B cell (primary cell): ENCODE data around the gene PALLD. TPM values are rescaled to one million over a fixed set of nuclear protein-coding genes. Genes with fewer than 3 reads are reported as not detected.

Source experiments
- ATAC-seq: fragments of 200-7000 bp; cut with Tn5 transposase; one replicate; pipeline ENCODE4 v1.10.0; 2021; ENCODE audit warnings: low read depth, mild to moderate bottlenecking, moderate number of reproducible peaks, moderate library complexity
- CTCF ChIA-PET: fragments of 350-600 bp; sonication (Branson Sonifier 250); formaldehyde crosslinking; loops from one replicate; lab custom pipeline; 2021; ENCODE audit warnings: antibody characterized with exemption, inconsistent platforms; lab: Charles Lee
- POLR2A ChIA-PET: fragments of 350-600 bp; sonication (Branson Sonifier 250); formaldehyde crosslinking; loops from one replicate; lab custom pipeline; 2021; ENCODE audit warnings: antibody characterized with exemption; lab: Charles Lee
- DNase-seq: peaks from one replicate; pipeline ENCODE4 v3.0.0; 2013
- H2AFZ ChIP-seq: 2 replicates; pipeline ENCODE4 v1.6.1; 2012; ENCODE audit warnings: mild to moderate bottlenecking, low read depth, low read length; ENCODE audit not compliant: insufficient read depth, poor library complexity, severe bottlenecking
- H3K27ac ChIP-seq, 2 donors: 1 replicate in 1 of 2; 2 replicates in 1 of 2; pipeline ENCODE4 v1.5.1; 2012 to 2013; ENCODE audit warnings: low read length in 2 of 2, mild to moderate bottlenecking in 2 of 2, moderate library complexity in 1 of 2
- H3K27me3 ChIP-seq, 4 experiments: fragments of 200-600 bp in 1 of 4; sonication (generic) in 1 of 4; replicated peaks in 1 of 4; 1 replicate in 2 of 4; 2 replicates in 2 of 4; pipeline versions ENCODE4 v1.6.1 to v1.7.0; 2013 to 2016; ENCODE audit warnings: low read length in 3 of 4, mild to moderate bottlenecking in 2 of 4, mixed read lengths in 1 of 4, moderate library complexity in 1 of 4; ENCODE audit not compliant: insufficient read depth in 4 of 4, control insufficient read depth in 3 of 4; ENCODE audit errors: control extremely low read depth in 1 of 4
- H3K36me3 ChIP-seq, 2 experiments: replicated peaks in 1 of 2; 1 replicate in 1 of 2; 2 replicates in 1 of 2; pipeline versions ENCODE4 v1.6.1 to v1.7.1; 2013; ENCODE audit warnings: low read length in 1 of 2; ENCODE audit not compliant: insufficient read depth in 2 of 2, control insufficient read depth in 1 of 2; ENCODE audit errors: control extremely low read depth in 1 of 2, extremely low read depth in 1 of 2
- H3K4me1 ChIP-seq, 2 donors: fragments of 200-600 bp in 1 of 2; sonication (generic) in 1 of 2; 1 replicate in 1 of 2; 2 replicates in 1 of 2; pipeline versions ENCODE4 v1.5.1 to v1.6.1; 2013 to 2017; ENCODE audit warnings: low read length in 2 of 2; ENCODE audit not compliant: control insufficient read depth in 2 of 2, insufficient read depth in 2 of 2
- H3K4me2 ChIP-seq: replicated peaks from 2 replicates; pipeline ENCODE3; 2012; ENCODE audit warnings: mild to moderate bottlenecking, low read depth, low read length; ENCODE audit not compliant: poor library complexity, severe bottlenecking
- H3K4me3 ChIP-seq, 5 experiments: fragments of 200-600 bp in 1 of 5; sonication (generic) in 1 of 5; 1 replicate in 3 of 5; 2 replicates in 2 of 5; pipeline versions ENCODE4 v1.5.1 to v1.7.0; 2011 to 2016; ENCODE audit warnings: low read length in 4 of 5, mild to moderate bottlenecking in 4 of 5, low read depth in 2 of 5, control low read depth in 1 of 5, moderate library complexity in 1 of 5; ENCODE audit not compliant: insufficient read depth in 1 of 5; ENCODE audit errors: control extremely low read depth in 1 of 5, extremely low read depth in 1 of 5
- H3K79me2 ChIP-seq: fragments of 200-600 bp; sonication (generic); one replicate; pipeline ENCODE4 v1.6.0; 2016; ENCODE audit warnings: low read length; ENCODE audit not compliant: control insufficient read depth, insufficient read depth
- H3K9ac ChIP-seq: fragments of 200-600 bp; sonication (generic); 2 replicates; pipeline ENCODE4 v1.6.1; 2017; ENCODE audit warnings: mild to moderate bottlenecking, low read length, moderate library complexity
- H3K9me3 ChIP-seq, 3 donors: one replicate each; pipeline versions ENCODE4 v1.6.1 to v1.7.1; 2013; ENCODE audit warnings: low read length in 2 of 3; ENCODE audit not compliant: control insufficient read depth in 2 of 3, insufficient read depth in 1 of 3; ENCODE audit errors: control extremely low read depth in 1 of 3
- H4K20me1 ChIP-seq: 2 replicates; pipeline ENCODE4 v1.6.0; 2012; ENCODE audit warnings: mild to moderate bottlenecking, low read length; ENCODE audit not compliant: insufficient read depth, control insufficient read depth, poor library complexity, severe bottlenecking
- H3K27ac Mint-ChIP-seq: one replicate; pipeline ENCODE4 v1.8.0; 2021; ENCODE audit warnings: mixed read lengths
- H3K27me3 Mint-ChIP-seq: one replicate; pipeline ENCODE4 v1.8.0; 2021; ENCODE audit warnings: mixed read lengths
- H3K4me1 Mint-ChIP-seq: one replicate; pipeline ENCODE4 v1.8.0; 2021; ENCODE audit warnings: mixed read lengths
- H3K4me3 Mint-ChIP-seq: one replicate; pipeline ENCODE4 v1.8.0; 2021; ENCODE audit warnings: mixed read lengths
- H3K9me3 Mint-ChIP-seq: one replicate; pipeline ENCODE4 v1.8.0; 2022; ENCODE audit warnings: mixed read lengths; ENCODE audit not compliant: insufficient read depth
- CTCF ChIP-seq: fragments of 200-600 bp; IDR thresholded peaks from one replicate; pipeline ENCODE4 v1.8.0; 2022; ENCODE audit warnings: antibody characterized with exemption, mild to moderate bottlenecking
- EZH2 ChIP-seq: IDR thresholded peaks from 2 replicates; pipeline ENCODE4 v1.6.1; 2012; ENCODE audit warnings: borderline replicate concordance, low read depth, mild to moderate bottlenecking, moderate library complexity, low read length; ENCODE audit not compliant: insufficient read depth, poor library complexity, severe bottlenecking
- WGBS: methylation state at CpG from one replicate; pipeline ENCODE4 v1.1.5; 2013; ENCODE audit warnings: missing lambda C conversion rate; ENCODE audit not compliant: insufficient coverage; 5-methylcytosine and 5-hydroxymethylcytosine counted together
- intact Hi-C: fragments of 100-400 bp; cut with micrococcal nuclease; formaldehyde crosslinking; loops from one replicate; pipeline ENCODE4 v1.10.0; 2022
- polyA plus RNA-seq: library from polyadenylated mRNA; depleted of rRNA; stranded (reverse); fragments of >200 nt; gene quantifications from 2 replicates; pipeline ENCODE4 v1.2.3, GENCODE V29; 2012
- total RNA-seq, 2 donors: library from RNA; stranded (reverse); fragments of 120-200 nt in 1 of 2; gene quantifications; 1 replicate in 1 of 2; 2 replicates in 1 of 2; pipeline versions ENCODE4 v1.2.3 to v1.2.4, GENCODE V29; 2013 to 2022

The PALLD gene
- total and polyA plus RNA-seq, 2 donors (not counting 1 experiment from before 2014, with no cell fraction given) = 0.63 to 0.71 TPM

- Histone ChIP-seq H2AFZ (no peak overlapping the region), H3K27ac (no peak overlapping the region), H3K4me3 (no peak overlapping the region), H3K4me2 (no peak overlapping the region), H3K79me2 (no peaks in the 10 kb centered on the region), H3K4me1 (no peaks in the 10 kb centered on the region), H3K9ac (no peak overlapping the region), H3K27me3 (no peaks in the 10 kb centered on the region), H3K36me3 (no peaks in the 10 kb centered on the region), H4K20me1 (no peaks in the 10 kb centered on the region), H3K9me3 (peaks cover 0 to 1% (median 0%) of the 10 kb centered on the region in 3 donors)
- ATAC-seq (no peak), DNase-seq (no peak)
- no peaks in the 10 kb centered on the region for H3K4me1 Mint-ChIP-seq
- H3K27me3 Mint-ChIP-seq = peaks cover 6% of the 10 kb centered on the region
- ChIA-PET POLR2A (no interaction called here), CTCF (no interaction called here)
- intact Hi-C loops = no loop called here
- TF ChIP-seq CTCF (no peak), EZH2 (no peak)
- WGBS = 97% methylated on average over 3 of the region's 4 CpGs
- no peak overlapping the region for H3K27ac Mint-ChIP-seq
- H3K4me3 Mint-ChIP-seq = no peak overlapping the region
- H3K9me3 Mint-ChIP-seq = no peaks in the 10 kb centered on the region
Measured at GRCh38 chr4:168781926-168782325, 285.1 kb downstream of the PALLD start.

- peaks cover 6% of the 10 kb centered on the region for H3K27me3 Mint-ChIP-seq
- Histone ChIP-seq H3K27me3 (no peaks in the 10 kb centered on the region), H2AFZ (no peak overlapping the region), H3K79me2 (no peaks in the 10 kb centered on the region), H3K4me3 (no peak overlapping the region), H4K20me1 (no peaks in the 10 kb centered on the region), H3K4me2 (no peak overlapping the region), H3K9me3 (peaks cover 0 to 1% (median 0%) of the 10 kb centered on the region in 3 donors), H3K36me3 (no peaks in the 10 kb centered on the region), H3K9ac (no peak overlapping the region), H3K27ac (no peak overlapping the region), H3K4me1 (no peaks in the 10 kb centered on the region)
- DNase-seq (no peak), ATAC-seq (no peak)
- ChIA-PET POLR2A (no interaction called here), CTCF (no interaction called here)
- no peak overlapping the region for H3K27ac Mint-ChIP-seq
- H3K4me3 Mint-ChIP-seq = no peak overlapping the region
- 80% methylated on average over 1 of the region's 5 CpGs for WGBS
- intact Hi-C loops = no loop called here
- TF ChIP-seq CTCF = no peak
- no peak for TF ChIP-seq EZH2
- H3K9me3 Mint-ChIP-seq = no peaks in the 10 kb centered on the region
- no peaks in the 10 kb centered on the region for H3K4me1 Mint-ChIP-seq
Measured at GRCh38 chr4:168782439-168782838, 285.6 kb downstream of the PALLD start.
